Left ventricle myocardium inferior (tissue), 1 donor: Measurements from ENCODE around the gene FLT1. TPM values are rescaled to one million over a fixed set of nuclear protein-coding genes. Genes with fewer than 3 reads are reported as not detected.

Experiments
- DNase-seq: peaks from one replicate; pipeline ENCODE4 v3.0.0-alpha.2; 2020
- H3K27ac ChIP-seq: fragments of 200-600 bp; replicated peaks from 2 replicates; pipeline ENCODE4 v1.8.0; 2021
- H3K27me3 ChIP-seq: fragments of 200-600 bp; 2 replicates; pipeline ENCODE4 v1.8.0; 2021; ENCODE audit warnings: low read depth
- H3K36me3 ChIP-seq: fragments of 200-600 bp; 2 replicates; pipeline ENCODE4 v1.8.0; 2021
- H3K4me1 ChIP-seq: fragments of 200-600 bp; 2 replicates; pipeline ENCODE4 v1.8.0; 2021
- H3K4me3 ChIP-seq: fragments of 200-600 bp; 2 replicates; pipeline ENCODE4 v1.8.0; 2021; ENCODE audit warnings: mild to moderate bottlenecking, moderate library complexity
- H3K9me3 ChIP-seq: fragments of 200-600 bp; replicated peaks from 2 replicates; pipeline ENCODE4 v1.8.0; 2021
- intact Hi-C: fragments of 100-400 bp; cut with micrococcal nuclease; formaldehyde crosslinking; loops from one replicate; pipeline ENCODE4 v1.11.0; 2022
- total RNA-seq: library from RNA; stranded (reverse); fragmentation: NEBNext Ultra II Directional; extraction: Animal tissue kit (Norgen Biotek cat#: 25700); gene quantifications from one replicate; pipeline ENCODE4 v1.2.1, GENCODE V29; 2021
- TF ChIP-seq, protein P1 (sequence below): fragments of 200-600 bp; IDR thresholded peaks from 2 replicates; pipeline ENCODE4 v1.8.0; 2021; ENCODE audit warnings: antibody characterized with exemption, mild to moderate bottlenecking, borderline replicate concordance
- donor health status: DM: no; HTN: yes; CAD: no; lungs with severe emphysema.

The FLT1 gene
- total RNA-seq, 1 donor from 2014 or later, result 40.7 TPM

DNA sequence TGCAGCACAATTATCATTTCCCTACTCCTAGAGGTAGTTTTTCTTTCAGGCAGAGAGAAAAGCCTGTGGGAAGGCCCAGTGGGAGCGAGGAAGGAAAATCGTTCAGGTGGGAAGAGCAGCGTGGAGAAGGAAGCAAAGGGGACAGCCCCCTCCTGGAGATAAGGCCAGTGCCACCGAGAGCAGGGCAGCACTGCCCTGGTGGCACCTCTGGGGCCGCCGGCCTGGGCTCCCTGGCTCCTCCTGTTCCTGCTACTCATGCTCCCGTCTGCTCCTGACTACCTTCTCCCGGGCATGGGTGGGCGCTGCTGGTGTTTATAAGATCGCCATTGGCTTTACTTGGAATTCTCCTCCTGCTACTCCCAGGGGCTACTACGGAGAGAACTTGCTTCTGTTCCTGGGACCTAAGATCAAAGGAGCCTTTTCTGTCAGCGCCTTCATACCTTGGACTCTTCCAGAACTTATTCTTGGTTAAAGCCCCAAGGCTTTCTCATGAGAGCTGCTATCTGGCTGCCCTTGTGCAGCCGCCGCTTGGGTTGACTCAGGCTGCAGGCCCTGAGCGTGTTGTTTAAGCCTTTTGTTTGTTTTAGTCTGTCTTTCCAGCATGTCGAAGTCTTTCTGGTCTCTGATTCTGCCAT is 3.7 kb upstream of the FLT1 start:
- Histone ChIP-seq H3K36me3 (no peaks in the 10 kb centered on the region), H3K27me3 (peaks cover 35% of the 10 kb centered on the region), H3K9me3 (no peaks in the 10 kb centered on the region), H3K27ac (no peak overlapping the region), H3K4me1 (peaks cover 49% of the 10 kb centered on the region), H3K4me3 (no peak overlapping the region)
- TF ChIP-seq, protein P1, sequence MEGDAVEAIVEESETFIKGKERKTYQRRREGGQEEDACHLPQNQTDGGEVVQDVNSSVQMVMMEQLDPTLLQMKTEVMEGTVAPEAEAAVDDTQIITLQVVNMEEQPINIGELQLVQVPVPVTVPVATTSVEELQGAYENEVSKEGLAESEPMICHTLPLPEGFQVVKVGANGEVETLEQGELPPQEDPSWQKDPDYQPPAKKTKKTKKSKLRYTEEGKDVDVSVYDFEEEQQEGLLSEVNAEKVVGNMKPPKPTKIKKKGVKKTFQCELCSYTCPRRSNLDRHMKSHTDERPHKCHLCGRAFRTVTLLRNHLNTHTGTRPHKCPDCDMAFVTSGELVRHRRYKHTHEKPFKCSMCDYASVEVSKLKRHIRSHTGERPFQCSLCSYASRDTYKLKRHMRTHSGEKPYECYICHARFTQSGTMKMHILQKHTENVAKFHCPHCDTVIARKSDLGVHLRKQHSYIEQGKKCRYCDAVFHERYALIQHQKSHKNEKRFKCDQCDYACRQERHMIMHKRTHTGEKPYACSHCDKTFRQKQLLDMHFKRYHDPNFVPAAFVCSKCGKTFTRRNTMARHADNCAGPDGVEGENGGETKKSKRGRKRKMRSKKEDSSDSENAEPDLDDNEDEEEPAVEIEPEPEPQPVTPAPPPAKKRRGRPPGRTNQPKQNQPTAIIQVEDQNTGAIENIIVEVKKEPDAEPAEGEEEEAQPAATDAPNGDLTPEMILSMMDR, result no peak
- intact Hi-C loops, result loop anchor here (10.0 kb wide), 1 partner anchor 136 kb away; no protein-coding TSS in a partner anchor
- no peak for DNase-seq

DNA sequence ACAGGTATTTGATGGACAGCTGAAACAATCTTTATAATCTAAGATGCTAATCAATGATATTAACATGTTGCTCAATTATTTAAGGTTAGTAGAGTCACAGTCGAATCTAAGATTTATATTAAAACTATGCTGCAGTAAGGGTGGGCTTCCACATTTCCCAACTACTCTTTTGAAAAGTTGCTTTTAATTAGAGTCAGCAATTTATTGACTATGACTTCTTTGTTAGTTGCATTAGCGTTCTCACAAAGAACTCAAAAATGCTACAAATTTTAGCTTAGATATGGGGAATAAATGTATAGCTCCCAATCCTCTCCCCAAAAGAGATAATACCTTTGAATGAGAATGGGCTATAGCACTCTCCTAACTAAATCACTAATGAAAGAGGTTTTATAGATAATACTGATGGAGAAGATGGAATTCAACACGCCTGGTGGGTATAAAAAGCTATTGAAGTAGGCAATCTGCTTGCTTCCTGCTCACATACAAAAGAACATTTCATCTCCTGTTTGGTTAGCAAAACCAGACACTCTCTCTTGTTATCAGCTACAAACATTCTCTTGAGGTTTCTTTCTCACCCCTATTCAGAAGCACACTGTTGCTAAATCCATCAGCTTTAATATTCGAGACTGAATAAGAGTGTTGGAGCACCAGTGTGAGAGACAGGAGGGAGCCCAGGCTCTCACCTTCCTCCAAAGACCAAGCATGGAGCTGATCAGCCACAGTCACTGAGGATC is 2.4 kb upstream of the FLT1 start:
- TF ChIP-seq, protein P1, result no peak
- Histone ChIP-seq H3K27me3 (peaks cover 48% of the 10 kb centered on the region), H3K9me3 (no peaks in the 10 kb centered on the region), H3K27ac (no peak overlapping the region), H3K4me3 (no peak overlapping the region), H3K36me3 (no peaks in the 10 kb centered on the region), H3K4me1 (peaks cover 44% of the 10 kb centered on the region)
- intact Hi-C loops, result loop anchor here (10.0 kb wide), 1 partner anchor 137 kb away; no protein-coding TSS in a partner anchor
- DNase-seq, result no peak

DNA sequence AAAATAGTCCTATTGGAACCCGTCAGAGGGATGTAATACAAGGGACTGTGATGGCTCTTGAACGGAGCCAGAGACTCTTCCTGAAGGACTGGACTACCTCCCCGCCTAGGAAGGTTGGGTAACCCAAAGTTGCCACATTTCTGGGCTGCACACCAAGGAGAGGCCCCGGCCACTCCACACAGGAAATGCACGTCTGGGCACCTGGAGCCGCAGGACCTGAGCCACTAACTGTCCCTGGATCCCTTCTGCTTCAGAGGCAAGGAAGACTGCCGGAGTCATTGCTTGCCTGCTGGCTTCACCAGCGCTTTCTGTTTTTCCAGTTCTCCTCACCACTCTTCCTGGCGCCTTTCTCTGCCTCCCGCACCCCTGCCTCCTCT is 1.2 kb upstream of the FLT1 start:
- peak overlapping the region; percentile 92 for H3K27ac ChIP-seq
- H3K4me3 ChIP-seq, result peak overlapping the region; percentile 75
- TF ChIP-seq, protein P1, result no peak
- H3K27me3 ChIP-seq, result peaks cover 59% of the 10 kb centered on the region
- H3K4me1 ChIP-seq, result peaks cover 37% of the 10 kb centered on the region
- intact Hi-C loops, result loop anchor here (10.0 kb wide), 1 partner anchor 139 kb away; no protein-coding TSS in a partner anchor
- H3K9me3 ChIP-seq, result no peaks in the 10 kb centered on the region
- no peaks in the 10 kb centered on the region for H3K36me3 ChIP-seq
- no peak for DNase-seq

DNA sequence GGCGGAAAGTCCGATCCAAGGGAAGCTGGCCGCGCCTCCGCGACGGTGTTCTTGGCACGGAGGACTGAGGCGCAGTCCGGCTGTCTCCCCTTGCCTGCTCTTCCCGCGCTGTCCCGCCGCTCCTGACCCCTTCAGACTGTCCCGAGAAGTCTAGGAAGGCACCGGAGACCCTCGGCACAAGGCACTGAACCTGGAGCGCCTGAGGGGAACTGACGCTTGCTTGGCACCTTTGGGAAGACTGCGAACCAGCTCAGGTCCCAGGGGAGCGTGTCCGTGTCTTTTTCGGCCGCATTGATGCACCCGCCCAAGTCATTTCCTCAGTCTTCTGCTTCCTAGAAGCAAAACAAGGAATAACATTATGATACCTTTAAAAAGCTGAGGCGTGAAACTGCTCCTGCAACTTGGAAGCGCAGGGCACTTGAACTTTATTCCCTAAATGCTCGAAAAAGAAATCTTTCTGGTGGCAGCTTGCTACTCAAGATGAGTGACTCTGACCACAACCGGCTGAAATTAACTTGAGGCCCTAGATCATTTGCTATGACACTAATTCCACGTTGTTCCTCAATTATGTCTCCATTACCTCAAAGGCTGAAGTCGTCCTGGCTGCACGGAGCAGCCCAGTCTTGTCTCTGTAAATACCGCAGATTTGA is 735 bp upstream of the FLT1 start:
- Histone ChIP-seq H3K4me1 (peaks cover 37% of the 10 kb centered on the region), H3K27me3 (peaks cover 64% of the 10 kb centered on the region), H3K9me3 (no peaks in the 10 kb centered on the region), H3K36me3 (no peaks in the 10 kb centered on the region), H3K4me3 (peak overlapping the region; percentile 75), H3K27ac (peak overlapping the region; percentile 92)
- intact Hi-C loops, result loop anchor here (10.0 kb wide), 1 partner anchor 139 kb away; no protein-coding TSS in a partner anchor
- TF ChIP-seq, protein P1, result peak; percentile 23
- DNase-seq, result no peak

DNA sequence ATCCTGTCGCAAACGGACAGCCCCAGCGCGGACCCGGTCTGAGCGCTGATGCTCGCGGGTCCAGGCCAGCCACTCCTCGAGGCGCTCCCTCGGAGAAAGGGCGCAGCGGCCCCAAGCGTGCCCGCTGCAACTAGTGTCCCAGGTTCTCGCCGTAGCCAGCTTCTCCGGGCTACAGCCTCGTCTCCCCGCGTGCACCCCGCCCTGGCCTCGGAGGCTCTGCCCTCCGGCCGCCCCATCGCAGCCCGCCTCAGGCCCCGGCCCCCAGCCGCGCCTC is 487 bp downstream of the FLT1 start:
- H3K27ac ChIP-seq, result peak overlapping the region; percentile 92
- TF ChIP-seq, protein P1, result no peak
- no peaks in the 10 kb centered on the region for H3K36me3 ChIP-seq
- H3K27me3 ChIP-seq, result peaks cover 76% of the 10 kb centered on the region
- no peaks in the 10 kb centered on the region for H3K9me3 ChIP-seq
- intact Hi-C loops, result loop anchor here (10.0 kb wide), 1 partner anchor 140 kb away; no protein-coding TSS in a partner anchor
- peak overlapping the region; percentile 75 for H3K4me3 ChIP-seq
- DNase-seq, result no peak
- peaks cover 43% of the 10 kb centered on the region for H3K4me1 ChIP-seq
